GM19240 (cell line): Measurements from ENCODE around the gene TBC1D9B.
"Not testable (repeated sequence)": the region's sequence is repeated elsewhere in the genome, so short reads cannot be mapped to it uniquely, and the experiment has no call there.

ENCODE experiments used
- DNase-seq: peaks from one replicate; pipeline ENCODE4 v3.0.0; 2011; ENCODE audit warnings: low spot score; ENCODE audit not compliant: insufficient read length

TBC1D9B gene

DNA sequence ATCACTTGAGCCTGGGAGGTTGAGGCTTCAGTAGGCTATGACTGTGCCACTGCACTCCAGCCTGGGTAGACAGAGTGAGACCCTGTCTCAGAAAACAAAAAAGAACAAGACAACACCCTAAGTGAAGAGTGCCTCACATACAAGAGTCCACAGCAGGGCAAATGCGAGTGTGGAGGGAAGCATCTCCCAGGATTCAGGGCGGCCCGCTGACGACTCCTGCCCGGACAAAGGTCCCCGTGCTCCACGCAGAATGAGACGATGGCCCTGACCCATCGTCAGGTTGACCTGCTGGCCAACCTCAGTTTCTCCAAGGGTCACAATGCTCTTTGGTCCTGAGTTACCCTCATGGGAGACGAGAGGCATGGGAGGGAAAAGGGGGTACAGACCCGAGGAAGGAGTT is 67.4 kb downstream of the TBC1D9B start:
- no peak for DNase-seq

DNA sequence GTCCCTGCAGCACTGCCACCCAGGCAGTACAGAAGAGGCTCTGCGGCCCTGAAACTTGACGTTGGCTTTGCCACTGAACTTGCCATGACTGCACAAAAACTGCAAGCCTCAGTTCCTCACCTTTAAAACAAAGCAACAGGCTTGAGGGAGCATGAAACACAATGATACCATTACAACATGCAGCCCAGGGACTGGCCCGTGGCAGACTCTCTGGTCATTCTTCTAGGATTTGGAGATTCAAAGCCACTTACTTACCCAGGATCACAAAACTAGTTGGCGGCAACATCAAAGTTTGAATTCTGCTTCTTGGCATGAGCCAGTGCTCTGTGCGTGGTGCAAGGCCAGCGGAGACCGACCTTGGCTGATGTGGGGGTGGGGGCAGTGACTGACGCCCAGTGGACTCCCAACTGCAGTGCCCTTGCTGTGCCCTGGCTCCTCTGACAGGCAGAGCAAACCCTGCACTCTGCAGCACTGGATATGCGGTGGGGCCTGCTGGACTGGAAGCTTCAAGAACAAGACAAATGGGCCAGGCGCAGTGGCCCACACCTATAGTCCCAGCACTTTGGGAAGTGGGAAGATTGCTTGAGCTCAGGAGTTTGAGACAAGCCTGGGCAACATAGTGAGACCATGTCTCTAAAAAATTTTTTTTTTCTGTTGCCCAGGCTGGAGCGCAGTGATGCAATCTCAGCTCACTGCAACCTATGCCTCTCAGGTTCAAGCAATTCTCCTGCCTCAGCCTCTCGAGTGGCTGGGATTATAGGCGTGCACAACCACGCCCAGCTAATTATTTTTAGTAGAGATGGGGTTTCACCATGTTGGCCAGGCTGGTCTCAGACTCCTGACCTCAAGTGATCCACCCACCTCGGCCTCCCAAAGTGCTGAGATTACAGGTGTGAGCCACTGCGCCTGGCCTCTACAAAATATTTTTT is 68.1 kb downstream of the TBC1D9B start:
- no peak for DNase-seq

DNA sequence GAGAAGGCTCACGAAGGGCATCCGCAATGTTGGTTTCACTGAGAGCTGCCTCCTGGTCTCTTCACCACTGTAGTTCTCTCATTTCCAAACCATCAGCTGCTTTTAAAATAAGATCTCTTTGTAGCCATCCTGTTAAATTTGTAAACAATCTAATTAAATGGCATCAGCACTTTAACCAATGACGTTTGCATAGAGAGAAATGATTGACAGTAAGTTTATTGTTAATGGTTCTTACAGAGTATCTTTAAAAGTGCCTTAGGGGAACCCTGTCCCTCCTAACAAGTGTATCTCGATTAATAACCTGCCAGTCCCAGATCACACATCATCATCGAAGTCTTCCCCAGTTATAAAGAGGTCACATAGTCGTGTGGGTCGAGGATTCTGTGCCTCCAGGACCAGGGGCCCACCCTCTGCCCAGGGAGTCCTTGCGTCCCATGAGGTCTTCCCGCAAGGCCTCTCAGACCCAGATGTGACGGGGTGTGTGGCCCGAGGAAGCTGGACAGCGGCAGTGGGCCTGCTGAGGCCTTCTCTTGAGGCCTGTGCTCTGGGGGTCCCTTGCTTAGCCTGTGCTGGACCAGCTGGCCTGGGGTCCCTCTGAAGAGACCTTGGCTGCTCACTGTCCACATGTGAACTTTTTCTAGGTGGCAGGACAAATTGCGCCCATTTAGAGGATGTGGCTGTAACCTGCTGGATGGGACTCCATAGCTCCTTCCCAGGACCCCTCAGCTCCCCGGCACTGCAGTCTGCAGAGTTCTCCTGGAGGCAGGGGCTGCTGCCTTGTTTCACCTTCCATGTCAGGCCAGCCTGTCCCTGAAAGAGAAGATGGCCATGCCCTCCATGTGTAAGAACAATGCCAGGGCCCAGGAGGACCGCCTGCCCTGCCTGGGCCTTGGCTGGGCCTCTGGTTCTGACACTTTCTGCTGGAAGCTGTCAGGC is 70.4 kb downstream of the TBC1D9B start:
- DNase-seq: no peak

DNA sequence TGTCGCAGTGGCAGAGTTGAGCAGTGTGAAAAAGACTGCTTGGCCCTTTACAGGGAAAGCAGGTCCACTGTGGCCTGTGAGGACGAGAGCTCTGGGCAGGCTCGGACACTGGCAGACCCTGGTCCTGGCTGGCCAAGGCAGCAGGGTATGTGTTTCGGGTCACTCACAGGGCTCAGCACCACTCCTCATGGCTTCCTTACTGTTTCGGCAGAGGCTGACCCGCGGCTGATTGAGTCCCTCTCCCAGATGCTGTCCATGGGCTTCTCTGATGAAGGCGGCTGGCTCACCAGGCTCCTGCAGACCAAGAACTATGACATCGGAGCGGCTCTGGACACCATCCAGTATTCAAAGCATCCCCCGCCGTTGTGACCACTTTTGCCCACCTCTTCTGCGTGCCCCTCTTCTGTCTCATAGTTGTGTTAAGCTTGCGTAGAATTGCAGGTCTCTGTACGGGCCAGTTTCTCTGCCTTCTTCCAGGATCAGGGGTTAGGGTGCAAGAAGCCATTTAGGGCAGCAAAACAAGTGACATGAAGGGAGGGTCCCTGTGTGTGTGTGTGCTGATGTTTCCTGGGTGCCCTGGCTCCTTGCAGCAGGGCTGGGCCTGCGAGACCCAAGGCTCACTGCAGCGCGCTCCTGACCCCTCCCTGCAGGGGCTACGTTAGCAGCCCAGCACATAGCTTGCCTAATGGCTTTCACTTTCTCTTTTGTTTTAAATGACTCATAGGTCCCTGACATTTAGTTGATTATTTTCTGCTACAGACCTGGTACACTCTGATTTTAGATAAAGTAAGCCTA is 71.3 kb downstream of the TBC1D9B start:
- no peak for DNase-seq

DNA sequence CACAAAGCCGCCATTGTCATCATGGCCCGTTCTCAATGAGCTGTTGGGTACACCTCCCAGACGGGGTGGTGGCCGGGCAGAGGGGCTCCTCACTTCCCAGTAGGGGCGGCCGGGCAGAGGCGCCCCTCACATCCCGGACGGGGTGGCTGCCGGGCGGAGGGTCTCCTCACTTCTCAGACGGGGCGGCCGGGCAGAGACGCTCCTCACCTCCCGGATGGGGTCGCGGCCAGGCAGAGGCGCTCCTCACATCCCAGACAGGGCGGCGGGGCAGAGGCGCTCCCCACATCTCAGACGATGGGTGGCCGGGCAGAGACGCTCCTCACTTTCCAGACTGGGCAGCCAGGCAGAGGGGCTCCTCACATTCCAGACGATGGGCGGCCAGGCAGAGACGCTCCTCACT is 72.8 kb downstream of the TBC1D9B start:
- not testable (repeated sequence) for DNase-seq

DNA sequence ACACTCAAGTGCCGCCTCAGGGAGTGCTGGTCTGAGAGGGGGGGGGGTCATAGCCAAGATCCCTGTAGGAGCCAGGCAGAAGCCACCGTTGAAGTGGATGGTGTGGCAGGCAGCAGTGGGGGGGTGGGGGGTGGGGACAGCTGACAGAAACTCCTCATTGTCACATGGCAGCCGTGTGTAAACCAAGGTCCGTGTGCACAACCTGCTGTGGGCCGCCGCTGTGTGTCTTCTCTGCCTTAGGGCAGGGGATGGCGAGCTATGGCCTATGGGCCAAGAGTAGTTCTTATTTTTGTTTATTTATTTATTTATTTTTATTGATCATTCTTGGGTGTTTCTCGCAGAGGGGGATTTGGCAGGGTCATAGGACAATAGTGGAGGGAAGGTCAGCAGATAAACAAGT is 73.6 kb downstream of the TBC1D9B start:
- DNase-seq: no peak

DNA sequence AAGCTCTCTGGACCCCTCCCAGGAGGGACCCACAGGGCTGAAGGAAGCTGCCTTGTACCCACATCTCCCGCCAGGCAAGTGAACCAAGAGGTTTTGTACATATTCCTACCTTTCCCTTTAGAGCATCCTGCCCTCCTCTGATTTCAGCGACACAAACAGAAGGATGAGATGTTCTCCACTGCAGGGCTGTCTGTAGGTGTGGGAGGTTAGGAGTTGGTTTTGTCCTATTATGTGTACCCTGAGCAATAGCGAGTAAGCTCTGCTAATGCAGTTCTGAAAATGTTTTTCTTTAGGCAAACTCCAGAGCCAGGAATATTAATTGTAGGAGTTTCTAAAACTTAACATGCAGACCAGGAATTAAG is 74.0 kb downstream of the TBC1D9B start:
- DNase-seq: no peak

DNA sequence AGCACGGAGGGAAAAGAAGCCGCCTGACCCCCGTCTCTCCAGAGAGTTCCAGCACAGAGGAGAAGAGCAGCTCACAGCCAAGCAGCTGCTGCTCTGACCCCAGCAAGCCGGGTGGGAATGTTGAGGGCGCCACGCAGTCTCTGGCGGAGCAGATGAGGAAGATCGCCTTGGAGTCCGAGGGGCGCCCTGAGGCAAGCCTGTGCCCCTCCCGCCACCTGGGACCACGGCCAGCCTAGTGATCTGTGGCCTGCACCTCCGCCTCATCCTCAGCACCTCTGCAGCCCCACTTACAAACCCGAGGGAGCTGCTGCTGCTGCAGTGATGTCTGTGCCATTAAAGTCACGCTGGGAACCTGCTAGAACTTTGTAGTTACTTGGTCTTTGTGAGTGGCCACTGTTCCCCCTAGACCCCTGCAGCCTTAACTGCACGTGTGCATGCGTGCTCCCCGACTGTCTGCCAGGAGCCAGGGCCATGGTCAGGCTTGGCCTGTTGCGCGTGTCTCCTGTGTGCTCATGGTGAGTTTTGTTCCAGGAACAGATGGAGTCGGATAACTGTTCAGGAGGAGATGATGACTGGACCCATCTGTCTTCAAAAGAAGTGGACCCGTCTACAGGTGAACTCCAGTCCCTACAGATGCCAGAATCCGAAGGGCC is 74.5 kb downstream of the TBC1D9B start:
- DNase-seq: no peak

DNA sequence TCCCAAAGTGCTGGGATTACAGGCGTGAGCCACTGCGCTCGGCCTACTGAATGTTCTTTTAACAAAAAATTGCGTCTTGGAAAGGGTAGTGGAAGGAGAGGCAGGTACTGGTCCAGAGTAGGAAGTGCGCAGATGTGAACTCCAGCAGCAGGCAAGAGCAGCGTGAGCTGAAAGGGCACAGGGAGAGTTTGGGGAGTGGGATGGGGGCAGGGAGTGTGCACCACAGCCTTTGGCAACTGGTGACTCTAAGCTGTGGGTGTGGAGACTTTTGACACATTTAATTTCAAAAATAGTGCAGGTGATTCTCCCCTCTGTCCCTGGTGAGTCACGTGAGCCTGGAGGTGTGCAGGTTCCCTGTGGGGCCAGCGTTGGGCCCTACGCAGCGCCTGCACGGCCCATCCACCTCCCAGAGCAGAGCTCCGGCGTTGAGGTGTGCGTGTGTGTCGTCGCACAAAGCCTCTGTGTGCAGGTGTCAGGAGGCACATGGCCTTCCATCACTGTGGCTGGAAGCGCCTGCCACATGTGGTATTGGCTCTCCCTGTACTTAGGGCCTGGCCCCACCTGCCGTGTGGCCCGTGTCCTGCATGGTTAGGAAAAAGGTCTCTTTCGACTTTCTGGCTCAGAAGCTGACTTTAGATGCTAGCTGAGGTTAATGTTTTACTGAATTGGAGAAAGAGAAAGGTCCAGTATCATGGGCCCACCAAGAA is 75.5 kb downstream of the TBC1D9B start:
- DNase-seq: no peak

DNA sequence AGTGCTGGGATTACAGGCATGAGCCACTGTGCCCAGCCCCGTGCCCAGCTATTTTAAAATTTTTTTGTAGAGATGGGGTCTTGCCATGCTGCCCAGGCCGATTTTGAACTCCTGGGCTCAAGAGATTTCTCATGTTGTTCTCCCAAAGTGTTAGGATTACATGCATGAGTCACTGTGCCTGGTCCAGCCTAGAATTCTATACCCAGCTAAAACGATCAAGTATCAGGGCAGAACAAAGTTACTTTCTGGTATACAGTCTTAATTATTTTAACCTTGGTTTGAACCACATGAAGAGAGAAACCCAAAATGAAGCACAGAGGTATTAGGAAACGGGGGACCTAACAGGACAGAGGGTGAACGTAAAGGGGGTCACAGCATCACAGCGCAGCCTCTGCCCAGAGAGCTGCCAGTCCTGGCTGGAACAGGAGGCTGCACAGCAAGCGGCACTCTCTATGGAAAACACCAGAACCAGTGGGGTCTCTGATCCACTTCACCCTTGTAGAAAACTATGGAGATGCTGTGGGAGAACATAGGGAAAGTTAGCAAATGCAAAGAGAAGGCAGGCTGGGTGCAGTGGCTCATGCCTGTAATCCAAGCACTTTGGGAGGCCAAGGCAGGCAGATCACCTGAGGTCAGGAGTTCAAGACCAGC is 76.8 kb downstream of the TBC1D9B start:
- no peak for DNase-seq

DNA sequence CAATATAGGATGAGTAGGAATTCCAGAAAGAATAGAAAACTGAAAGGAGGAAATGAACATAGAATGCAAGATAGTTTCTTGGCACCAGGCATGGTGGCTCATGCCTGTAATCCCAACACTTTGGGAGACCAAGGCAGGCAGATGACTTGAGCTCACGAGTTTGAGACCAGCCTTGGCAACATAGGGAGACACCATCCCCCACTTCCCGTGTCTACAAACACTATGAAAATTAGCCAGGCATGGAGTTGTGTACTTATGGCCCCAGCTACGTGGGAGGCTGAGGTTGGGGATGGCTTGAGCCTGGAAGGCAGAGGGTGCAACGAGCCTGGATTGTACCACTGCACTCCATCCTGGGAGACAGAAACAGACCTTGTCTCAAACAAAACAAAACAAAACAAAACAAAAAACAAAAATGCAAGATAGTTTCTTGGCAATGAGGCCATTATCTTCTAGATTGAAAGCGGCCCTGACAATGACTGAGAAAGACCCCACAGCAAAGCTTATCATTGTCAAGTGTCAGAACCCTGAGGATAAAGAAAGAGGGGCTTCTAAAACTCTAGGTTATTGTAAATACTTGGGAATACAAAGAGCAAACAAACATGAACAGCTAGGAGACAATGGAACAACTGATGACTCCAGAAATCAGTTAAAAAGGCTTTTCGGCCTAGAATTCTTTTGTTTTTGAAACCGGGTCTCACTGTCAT is 77.8 kb downstream of the TBC1D9B start:
- DNase-seq: no peak

DNA sequence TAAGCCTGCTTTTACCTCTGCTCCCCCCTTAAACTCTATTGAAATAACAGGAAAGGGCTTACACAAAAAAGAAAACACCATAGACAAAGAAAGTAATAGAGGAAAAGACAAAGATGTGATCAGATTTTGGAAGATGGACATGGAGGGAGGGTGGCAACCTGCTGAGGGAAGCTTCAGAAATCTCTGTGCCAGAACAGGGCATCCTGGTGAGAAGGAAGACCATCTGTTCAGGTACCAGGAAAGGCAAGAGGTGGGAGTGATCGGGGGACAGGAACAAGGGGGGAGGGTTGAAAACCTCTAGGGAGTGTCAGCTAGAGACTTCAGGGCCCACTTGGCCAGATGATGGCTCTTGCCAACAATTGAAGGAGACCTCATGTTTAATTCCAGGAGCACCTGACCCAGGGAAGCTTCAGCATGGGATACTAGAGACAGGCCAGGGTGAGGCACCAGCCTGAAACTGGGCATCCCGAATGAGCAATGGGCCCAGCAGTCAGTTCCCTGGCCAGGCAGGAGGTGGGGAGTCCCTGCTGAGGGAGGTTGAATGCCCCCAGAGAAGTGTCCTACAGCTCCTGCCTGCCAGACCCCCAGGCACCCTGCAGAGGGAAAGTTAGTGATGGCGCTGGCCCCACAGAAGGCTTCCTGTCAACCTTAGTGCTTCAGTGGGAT is 78.8 kb downstream of the TBC1D9B start:
- DNase-seq: no peak

DNA sequence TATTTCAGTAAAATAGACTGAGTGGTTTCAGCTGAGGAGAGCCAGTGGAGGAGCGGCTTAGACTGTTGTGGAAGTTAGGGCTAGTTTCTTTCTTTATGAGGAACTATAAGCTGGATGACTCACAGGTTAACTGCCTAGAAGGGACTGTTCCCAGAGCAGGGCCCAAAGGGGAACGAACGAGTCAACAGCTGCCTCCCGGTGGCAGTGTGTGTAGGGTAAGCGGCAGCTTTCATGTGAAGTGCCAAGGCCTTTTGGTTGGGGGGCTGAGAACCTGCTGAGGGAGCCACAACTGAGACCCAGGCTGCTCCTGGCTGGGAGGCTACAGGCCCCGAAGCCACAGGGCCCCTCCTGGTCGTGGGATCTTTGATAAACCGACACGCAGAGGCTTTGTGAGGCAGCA is 80.0 kb downstream of the TBC1D9B start:
- no peak for DNase-seq

DNA sequence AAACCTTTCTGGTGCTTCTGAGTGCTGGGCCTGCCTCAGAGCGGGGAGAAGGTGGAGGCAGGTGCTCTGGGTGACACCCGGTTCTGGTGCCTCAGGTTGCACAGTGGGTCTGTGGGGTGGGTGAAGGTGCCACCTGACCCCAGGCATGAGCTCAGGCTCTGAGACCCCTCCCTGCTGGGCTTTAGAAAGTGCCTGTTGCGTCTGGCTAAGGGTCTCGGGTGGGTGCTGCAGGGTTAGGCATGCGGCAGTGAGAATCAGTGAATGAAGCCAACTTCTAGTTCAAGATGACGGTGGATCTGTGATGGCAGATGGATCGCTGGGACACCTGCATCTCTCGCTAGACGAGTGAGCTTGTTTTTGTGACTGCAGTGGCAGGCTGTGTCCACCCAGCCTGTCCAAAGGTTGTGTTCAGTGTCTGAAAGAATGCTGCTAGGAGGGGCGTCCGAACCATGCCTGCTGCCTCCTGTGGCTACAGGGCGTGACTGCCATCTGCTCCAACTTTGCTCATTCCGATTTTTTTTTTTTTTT is 82.0 kb downstream of the TBC1D9B start:
- no peak for DNase-seq

DNA sequence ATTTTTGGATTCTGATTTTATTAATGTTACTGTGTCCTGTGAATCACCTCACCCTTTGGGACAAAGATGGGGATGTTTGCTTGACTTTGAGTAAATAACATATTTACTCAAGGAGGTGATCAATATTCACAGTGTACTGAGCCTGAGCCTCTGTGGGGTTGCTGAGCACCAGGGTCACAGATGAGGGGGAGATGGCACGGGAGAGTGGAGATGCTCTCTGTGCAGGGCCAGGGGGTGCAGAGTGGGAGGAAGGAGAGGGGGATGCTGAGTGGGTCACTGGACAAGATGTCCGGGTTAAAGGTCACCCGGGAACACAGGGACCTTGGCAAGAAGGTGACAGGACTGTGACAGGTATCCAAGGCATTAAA is 83.0 kb downstream of the TBC1D9B start:
- no peak for DNase-seq

DNA sequence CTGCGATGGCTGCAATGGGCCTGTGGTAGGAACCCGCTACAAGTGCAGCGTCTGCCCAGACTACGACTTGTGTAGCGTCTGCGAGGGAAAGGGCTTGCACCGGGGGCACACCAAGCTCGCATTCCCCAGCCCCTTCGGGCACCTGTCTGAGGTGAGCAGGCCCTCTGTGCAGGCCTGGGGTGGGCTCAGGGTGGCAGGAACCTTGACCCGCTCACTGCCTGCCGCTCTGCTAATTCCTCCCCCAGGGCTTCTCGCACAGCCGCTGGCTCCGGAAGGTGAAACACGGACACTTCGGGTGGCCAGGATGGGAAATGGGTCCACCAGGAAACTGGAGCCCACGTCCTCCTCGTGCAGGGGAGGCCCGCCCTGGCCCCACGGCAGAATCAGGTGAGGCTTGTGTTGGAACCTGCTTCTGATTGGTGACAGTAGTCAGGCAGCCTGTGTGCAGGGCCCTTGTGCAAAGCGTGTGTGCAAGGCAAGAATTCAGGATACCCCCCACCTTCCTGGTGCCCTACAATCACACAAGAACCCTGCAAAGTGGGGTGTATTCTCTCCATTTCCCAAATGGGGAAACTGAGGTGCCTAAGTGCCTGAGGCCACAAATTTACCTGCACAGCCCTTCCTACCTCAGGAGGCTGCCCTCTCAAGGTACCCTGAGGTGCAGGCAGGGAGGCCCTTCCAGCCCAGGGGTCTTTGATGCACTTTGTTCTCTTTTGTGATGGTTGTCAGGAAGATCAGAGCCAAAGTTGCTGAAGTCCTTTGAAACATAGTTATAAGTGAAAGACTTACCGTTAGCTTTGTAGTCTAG is 83.6 kb downstream of the TBC1D9B start:
- no peak for DNase-seq

DNA sequence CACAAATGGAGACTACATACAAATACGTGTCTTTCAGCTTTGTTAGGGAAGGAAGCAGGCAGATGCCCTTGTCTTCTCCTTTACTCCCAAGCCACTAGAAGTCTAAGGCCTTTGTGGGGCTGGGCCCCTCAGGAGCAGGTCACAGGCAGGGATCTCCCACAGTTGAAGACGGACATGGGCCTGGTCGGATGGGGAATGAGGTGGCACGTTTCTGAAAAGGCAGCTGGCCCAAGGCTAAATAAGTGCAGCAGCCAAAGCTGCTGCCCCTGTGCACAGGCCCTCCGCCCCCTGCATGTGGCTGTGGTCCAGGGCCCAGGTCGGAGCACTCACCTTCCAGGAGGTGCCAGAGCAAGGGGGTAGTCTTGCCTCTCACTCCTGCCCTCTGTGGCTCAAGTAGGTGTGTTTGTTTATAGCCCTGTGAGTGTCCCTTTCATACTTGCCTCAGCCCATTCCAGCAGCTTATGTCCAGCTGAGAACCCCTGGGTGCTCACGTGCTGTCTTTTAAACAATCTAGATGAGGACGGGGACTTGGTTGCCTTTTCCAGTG is 85.2 kb downstream of the TBC1D9B start:
- DNase-seq: no peak
